ENCODE results near the gene MUC4.

DNA sequence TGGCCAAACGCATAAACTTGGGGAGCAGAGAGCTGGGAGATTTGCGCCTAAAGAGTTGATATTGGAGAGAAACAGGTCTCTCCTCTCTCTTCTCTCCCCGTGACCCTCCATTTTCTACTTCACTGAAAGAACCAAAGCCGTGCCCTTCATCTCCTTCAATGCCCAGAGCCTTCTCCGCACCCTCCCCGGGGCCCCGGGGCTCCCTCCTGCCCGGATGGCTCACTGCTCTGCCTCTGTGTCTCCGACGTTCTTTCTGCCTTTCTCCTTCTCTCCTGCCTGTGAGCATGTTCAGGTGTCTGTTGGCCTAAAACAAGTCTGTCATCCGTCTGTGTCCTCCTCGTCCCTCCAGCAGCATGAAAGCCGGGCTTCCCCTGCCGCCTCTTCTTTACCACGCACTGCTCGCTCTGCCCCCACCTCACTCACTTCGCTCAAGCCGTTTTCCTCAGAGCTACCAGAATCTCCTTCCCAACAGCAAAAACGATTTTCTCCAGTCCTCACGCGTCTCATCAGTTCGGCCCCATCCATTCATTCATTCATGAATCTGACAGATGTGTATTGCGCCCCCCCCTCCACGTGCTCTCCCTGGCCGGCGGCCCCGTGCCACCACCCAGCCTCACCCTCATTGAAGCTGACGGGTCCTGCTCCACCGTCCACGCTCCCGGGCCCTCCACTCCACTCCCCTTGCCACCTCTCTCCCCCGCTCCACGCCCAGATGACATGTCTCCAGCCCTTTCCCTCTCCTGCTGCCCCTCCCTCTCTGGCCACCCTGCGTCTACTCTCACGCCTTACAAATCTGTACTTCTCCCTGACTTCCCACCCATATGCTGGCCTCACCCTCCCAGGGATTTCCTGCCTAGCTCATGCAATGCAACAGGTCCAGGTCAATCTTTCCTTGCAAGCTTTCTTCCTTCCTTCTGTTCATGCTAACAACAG lies 10.2 kb downstream of the MUC4 start:
- TF ChIP-seq, protein P1, sequence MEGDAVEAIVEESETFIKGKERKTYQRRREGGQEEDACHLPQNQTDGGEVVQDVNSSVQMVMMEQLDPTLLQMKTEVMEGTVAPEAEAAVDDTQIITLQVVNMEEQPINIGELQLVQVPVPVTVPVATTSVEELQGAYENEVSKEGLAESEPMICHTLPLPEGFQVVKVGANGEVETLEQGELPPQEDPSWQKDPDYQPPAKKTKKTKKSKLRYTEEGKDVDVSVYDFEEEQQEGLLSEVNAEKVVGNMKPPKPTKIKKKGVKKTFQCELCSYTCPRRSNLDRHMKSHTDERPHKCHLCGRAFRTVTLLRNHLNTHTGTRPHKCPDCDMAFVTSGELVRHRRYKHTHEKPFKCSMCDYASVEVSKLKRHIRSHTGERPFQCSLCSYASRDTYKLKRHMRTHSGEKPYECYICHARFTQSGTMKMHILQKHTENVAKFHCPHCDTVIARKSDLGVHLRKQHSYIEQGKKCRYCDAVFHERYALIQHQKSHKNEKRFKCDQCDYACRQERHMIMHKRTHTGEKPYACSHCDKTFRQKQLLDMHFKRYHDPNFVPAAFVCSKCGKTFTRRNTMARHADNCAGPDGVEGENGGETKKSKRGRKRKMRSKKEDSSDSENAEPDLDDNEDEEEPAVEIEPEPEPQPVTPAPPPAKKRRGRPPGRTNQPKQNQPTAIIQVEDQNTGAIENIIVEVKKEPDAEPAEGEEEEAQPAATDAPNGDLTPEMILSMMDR (conservative IDR thresholded peaks at IDR 0.05; ENCODE audit: low read length) = no peak
- no peak for TF ChIP-seq EZH2phosphoT487 (IDR thresholded peaks at IDR 0.05; ENCODE audit: borderline replicate concordance)
